HepG2 (cell line): ENCODE measurements around the gene SEPTIN2. TPM values are rescaled to one million over a fixed set of nuclear protein-coding genes. Genes with fewer than 3 reads are reported as not detected.

Source experiments
- ATF7-NPFF ChIP-seq: sonication (generic); formaldehyde crosslinking; IDR thresholded peaks from 2 replicates; pipeline ENCODE4 v1.8.1; 2023; ENCODE audit warnings: mild to moderate bottlenecking, low read depth, missing genetic modification reagents, moderate library complexity
- CHD4 ChIP-seq: fragments of 200-600 bp; sonication (generic); IDR thresholded peaks from 2 replicates; pipeline ENCODE4 v1.7.0; 2017; ENCODE audit warnings: mild to moderate bottlenecking, low read length, borderline replicate concordance
- ERF ChIP-seq: IDR thresholded peaks from 2 replicates; pipeline ENCODE4 v1.6.1; 2018; ENCODE audit warnings: missing biosample characterization, missing genetic modification reagents
- ESRRA ChIP-seq: sonication (generic); formaldehyde crosslinking; IDR thresholded peaks from 2 replicates; pipeline ENCODE4 v1.5.1; 2020; ENCODE audit warnings: mild to moderate bottlenecking, low read depth, missing genetic modification reagents
- FOXA3 ChIP-seq: IDR thresholded peaks from 2 replicates; pipeline ENCODE4 v1.6.1; 2016; ENCODE audit warnings: missing genetic modification reagents, missing compliant biosample characterization
- FOXK1 ChIP-seq: sonication (generic); formaldehyde crosslinking; IDR thresholded peaks from 2 replicates; pipeline ENCODE4 v1.4.0; 2020; ENCODE audit warnings: low read depth, missing genetic modification reagents, borderline replicate concordance
- IRF1 ChIP-seq: sonication (generic); formaldehyde crosslinking; IDR thresholded peaks from 2 replicates; pipeline ENCODE4 v1.4.0; 2020; ENCODE audit warnings: low read depth, mild to moderate bottlenecking, missing genetic modification reagents
- IRX3 ChIP-seq: sonication (generic); formaldehyde crosslinking; IDR thresholded peaks from 2 replicates; pipeline ENCODE4 v1.8.1; 2023; ENCODE audit warnings: mild to moderate bottlenecking, low read depth, missing genetic modification reagents, borderline replicate concordance
- ISX ChIP-seq: sonication (generic); formaldehyde crosslinking; conservative IDR thresholded peaks from 2 replicates; pipeline ENCODE4 v1.5.0; 2020; ENCODE audit warnings: missing genetic modification reagents
- KDM5A ChIP-seq: fragments of 200-600 bp; sonication (generic); IDR thresholded peaks from 2 replicates; pipeline ENCODE4 v1.7.0; 2018; ENCODE audit warnings: antibody characterized with exemption, mild to moderate bottlenecking, low read length, borderline replicate concordance
- MED13 ChIP-seq: sonication (generic); formaldehyde crosslinking; IDR thresholded peaks from 2 replicates; pipeline ENCODE4 v1.5.0; 2020; ENCODE audit warnings: missing genetic modification reagents
- MTERF4 ChIP-seq: sonication (generic); formaldehyde crosslinking; IDR thresholded peaks from 2 replicates; pipeline ENCODE4 v1.8.0; 2023; ENCODE audit warnings: mild to moderate bottlenecking, missing genetic modification reagents
- NCOA1 ChIP-seq: sonication (generic); formaldehyde crosslinking; IDR thresholded peaks from 2 replicates; pipeline ENCODE4 v1.9.0; 2021; ENCODE audit warnings: missing genetic modification reagents
- POLR2AphosphoS5 ChIP-seq: IDR thresholded peaks from 2 replicates; pipeline ENCODE4 v1.6.1; 2012; ENCODE audit warnings: low read depth, low read length
- RXRA ChIP-seq: sonication (generic); formaldehyde crosslinking; IDR thresholded peaks from 2 replicates; pipeline ENCODE4 v1.5.1; 2020; ENCODE audit warnings: missing genetic modification reagents
- SAP130 ChIP-seq: IDR thresholded peaks from 2 replicates; pipeline ENCODE4 v1.6.1; 2016; ENCODE audit warnings: low read depth
- SRF ChIP-seq: IDR thresholded peaks from 2 replicates; pipeline ENCODE4 v1.6.1; 2011; ENCODE audit warnings: mild to moderate bottlenecking, low read depth, low read length, moderate library complexity
- ZFYVE20 ChIP-seq: sonication (generic); formaldehyde crosslinking; IDR thresholded peaks from 2 replicates; pipeline ENCODE4 v1.8.0; 2023; ENCODE audit warnings: low read depth, mild to moderate bottlenecking, moderate library complexity, missing genetic modification reagents, borderline replicate concordance
- ZNF260 ChIP-seq: sonication (generic); formaldehyde crosslinking; IDR thresholded peaks from 2 replicates; pipeline ENCODE4 v1.4.0; 2020; ENCODE audit warnings: missing genetic modification reagents, low read depth, mild to moderate bottlenecking, borderline replicate concordance
- ZNF280D ChIP-seq: sonication (generic); formaldehyde crosslinking; IDR thresholded peaks from 2 replicates; pipeline ENCODE4 v1.5.1; 2020; ENCODE audit warnings: mild to moderate bottlenecking, missing genetic modification reagents
- ZNF709 ChIP-seq: sonication (generic); formaldehyde crosslinking; IDR thresholded peaks from 2 replicates; pipeline ENCODE4 v1.5.0; 2020; ENCODE audit warnings: mild to moderate bottlenecking, missing genetic modification reagents
- polyA plus RNA-seq, 8 experiments: library from polyadenylated mRNA; depleted of rRNA in 3 of 8; stranded (reverse) in 7 of 8; unstranded in 1 of 8; fragments of >200 nt; fragmentation: Illumina TruSeq in 4 of 8; extraction: Trizol in 4 of 8; gene quantifications; 2 replicates each; pipeline versions ENCODE4 v1.2.1 to v1.2.3, GENCODE V29; 2011 to 2016; ENCODE audit warnings: low read depth in 4 of 8, missing spikeins in 1 of 8, mixed read lengths in 1 of 8; ENCODE audit not compliant: insufficient read depth in 1 of 8
- total RNA-seq, 5 experiments: library from RNA; depleted of rRNA; stranded (reverse); fragments of >200 nt; fragmentation: Illumina TruSeq; extraction: Trizol; gene quantifications; 2 replicates each; pipeline ENCODE4 v1.2.3, GENCODE V29; 2016; ENCODE audit warnings: low read depth in 1 of 5

The SEPTIN2 gene
- total and polyA plus RNA-seq, 2 of the 13 experiments (the other 11 are each of a cell fraction or from before 2014, with no cell fraction given), result 493 to 733 TPM

GRCh38 chr2:241355983-241356870, 40.5 kb downstream of the SEPTIN2 start, which contains the start of gene FARP2 (continued):
- TF ChIP-seq ZFYVE20 (CRISPR knock-in tag) (peak; percentile 74; the same call in 1 of the 2 replicates), ZNF260 (CRISPR knock-in tag) (no peak), POLR2AphosphoS5 (peak; percentile 85), ZNF280D (CRISPR knock-in tag) (peak; percentile 20; the same call in 1 of the 2 replicates), KDM5A (peak; percentile 35; the same call in 1 of the 2 replicates), ATF7-NPFF (peak; percentile 88), FOXA3 (peak; percentile 5; the same call in 1 of the 2 replicates), IRF1 (CRISPR knock-in tag) (no peak), IRX3 (CRISPR knock-in tag) (0 out of 2 replicates have a peak, but pooled peaks have one; percentile 69), MED13 (CRISPR knock-in tag) (no peak), SAP130 (CRISPR knock-in tag) (peak; percentile 84), ZNF709 (CRISPR knock-in tag) (peak; percentile 50; the same call in 1 of the 2 replicates), FOXK1 (CRISPR knock-in tag) (0 out of 2 replicates have a peak, but pooled peaks have one; percentile 33), MTERF4 (CRISPR knock-in tag) (peak; percentile 87; the same call in 1 of the 2 replicates), NCOA1 (CRISPR knock-in tag) (no peak), RXRA (CRISPR knock-in tag) (no peak), CHD4 (0 out of 2 replicates have a peak, but pooled peaks have one; percentile 58), ERF (CRISPR knock-in tag) (peak; percentile 59; the same call in 1 of the 2 replicates), SRF (no peak), ESRRA (CRISPR knock-in tag) (0 out of 2 replicates have a peak, but pooled peaks have one; percentile 54), ISX (CRISPR knock-in tag) (no peak)
